ENCODE measurements around the gene MAPT. TPM values are rescaled to one million over a fixed set of nuclear protein-coding genes. Genes with fewer than 3 reads are reported as not detected.

The MAPT gene
- total and polyA plus RNA-seq, 7 experiments from 2014 or later, result 0.12 to 1.3 (median 0.80) TPM

DNA sequence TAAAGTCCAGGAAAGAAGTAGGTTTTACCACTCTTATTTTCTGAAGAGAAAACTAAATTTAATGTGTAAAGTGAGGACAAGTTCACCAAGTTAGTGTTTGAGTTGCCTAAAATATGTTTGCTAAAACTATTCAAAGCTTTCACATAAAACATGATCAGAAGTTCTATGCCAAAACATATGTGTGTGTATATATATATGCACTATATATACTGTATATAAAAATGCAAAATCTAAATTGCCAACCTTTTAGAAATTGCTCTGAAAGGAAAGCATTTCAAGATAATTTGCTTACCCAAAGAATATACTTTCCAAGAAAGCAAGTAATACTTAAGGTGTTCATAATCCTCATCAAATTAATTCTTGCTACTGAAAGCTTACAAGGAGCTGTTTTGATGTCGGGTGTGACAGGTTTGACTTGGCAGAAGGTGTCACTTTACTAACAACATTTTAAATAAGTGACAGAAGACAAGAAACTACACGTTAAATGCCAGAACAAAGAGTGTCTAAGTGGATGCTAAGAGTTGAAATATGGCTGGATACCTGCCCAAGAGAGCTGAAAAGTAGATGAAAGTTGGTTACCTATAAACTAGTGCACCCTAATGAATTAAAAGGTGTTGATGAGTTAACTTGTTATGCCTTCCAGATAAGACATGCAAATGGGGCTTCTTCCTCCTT lies 72.4 kb downstream of the MAPT start:
- H3K27ac Mint-ChIP-seq, result no peak overlapping the region
- ChIA-PET POLR2A (no interaction called here), CTCF (interaction anchor here (0.7 kb wide), 1 partner anchor 307 kb away, joined by 3 read pairs; no protein-coding TSS in a partner anchor)
- no peaks in the 10 kb centered on the region for H3K4me1 Mint-ChIP-seq
- Histone ChIP-seq H3K9me3 (ENCODE audit: control insufficient read depth in 2 of 3, low read length in 3 of 3) (no peaks in the 10 kb centered on the region), H3K27me3 (ENCODE audit: control insufficient read depth in 2 of 2, insufficient read depth in 2 of 2, low read length in 2 of 2) (no peaks in the 10 kb centered on the region), H3K4me3 (ENCODE audit: low read length) (no peak overlapping the region), H3K36me3 (ENCODE audit: control insufficient read depth in 2 of 3, insufficient read depth in 3 of 3, low read length in 3 of 3) (no peaks in the 10 kb centered on the region), H3K27ac (ENCODE audit: low read depth, low read length) (no peak overlapping the region), H3K4me1 (ENCODE audit: control insufficient read depth in 2 of 2, insufficient read depth in 2 of 2, low read length in 2 of 2) (no peaks in the 10 kb centered on the region)
- intact Hi-C loops (cut with micrococcal nuclease), result no loop called here
- DNase-seq (no peak), ATAC-seq (no peak)
- H3K4me3 Mint-ChIP-seq, result no peak overlapping the region
- H3K27me3 Mint-ChIP-seq, result peaks cover 6 to 24% (median 16%) of the 10 kb centered on the region in 5 donors
- peaks cover 0 to 6% (median 0%) of the 10 kb centered on the region in 5 donors for H3K36me3 Mint-ChIP-seq
- H3K9me3 Mint-ChIP-seq, result peaks cover 0 to 4% (median 0%) of the 10 kb centered on the region in 11 donors

DNA sequence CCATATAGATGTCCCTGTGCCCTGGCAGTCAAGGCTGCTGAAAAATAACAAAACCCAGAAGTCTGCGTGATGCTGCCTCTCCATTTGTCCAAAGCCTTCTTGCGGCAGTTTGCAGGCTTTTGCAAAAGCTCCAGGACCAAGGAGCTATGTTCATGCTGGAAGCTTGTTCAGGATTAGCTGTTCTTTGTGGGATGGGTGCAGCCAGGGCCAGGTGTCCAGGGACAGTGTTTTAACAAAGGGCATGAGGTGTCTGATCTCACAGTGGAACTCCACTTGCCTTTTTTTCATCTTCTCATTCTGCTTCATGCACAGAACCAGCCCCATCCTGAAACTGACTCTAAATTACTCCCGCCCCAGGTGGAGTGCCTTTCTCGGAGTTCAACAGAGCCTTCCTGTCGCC lies 73.0 kb downstream of the MAPT start:
- Histone ChIP-seq H3K27me3 (ENCODE audit: control insufficient read depth in 2 of 2, insufficient read depth in 2 of 2, low read length in 2 of 2) (no peaks in the 10 kb centered on the region), H3K4me1 (ENCODE audit: control insufficient read depth in 2 of 2, insufficient read depth in 2 of 2, low read length in 2 of 2) (no peaks in the 10 kb centered on the region), H3K9me3 (ENCODE audit: control insufficient read depth in 2 of 3, low read length in 3 of 3) (no peaks in the 10 kb centered on the region), H3K27ac (ENCODE audit: low read depth, low read length) (no peak overlapping the region), H3K4me3 (ENCODE audit: low read length) (no peak overlapping the region), H3K36me3 (ENCODE audit: control insufficient read depth in 2 of 3, insufficient read depth in 3 of 3, low read length in 3 of 3) (no peaks in the 10 kb centered on the region)
- POLR2A ChIA-PET, result no interaction called here
- Mint-ChIP-seq H3K27me3 (peaks cover 6 to 24% (median 16%) of the 10 kb centered on the region in 5 donors), H3K36me3 (peaks cover 0 to 8% (median 0%) of the 10 kb centered on the region in 5 donors), H3K9me3 (peaks cover 0 to 6% (median under 1%) of the 10 kb centered on the region in 11 donors), H3K27ac (no peak overlapping the region), H3K4me3 (no peak overlapping the region), H3K4me1 (no peaks in the 10 kb centered on the region)
- CTCF ChIA-PET, result interaction anchor here (0.7 kb wide), 1 partner anchor 307 kb away, joined by 3 read pairs; no protein-coding TSS in a partner anchor
- ATAC-seq (no peak), DNase-seq (no peak)
- intact Hi-C loops (cut with micrococcal nuclease), result no loop called here

DNA sequence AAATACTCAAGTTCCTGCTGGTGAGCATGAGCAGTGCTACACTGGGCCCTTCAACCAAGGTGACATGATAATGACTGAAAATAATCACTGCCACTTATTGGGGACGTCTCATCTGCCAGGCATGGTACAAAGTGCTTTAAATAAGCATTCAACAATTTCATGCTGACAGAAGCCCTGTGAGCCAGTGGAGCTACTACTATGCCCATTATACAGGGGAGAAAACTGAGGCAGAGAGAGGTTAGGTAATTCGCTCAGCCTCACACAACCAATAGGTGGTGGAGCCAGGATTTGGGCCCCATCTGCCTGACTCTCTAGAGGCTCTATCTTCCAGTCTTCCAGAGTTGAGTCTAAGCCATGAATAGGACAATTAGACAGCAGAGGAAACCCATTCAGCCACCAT lies 74.4 kb downstream of the MAPT start:
- Histone ChIP-seq H3K36me3 (ENCODE audit: control insufficient read depth in 2 of 3, insufficient read depth in 3 of 3, low read length in 3 of 3) (no peaks in the 10 kb centered on the region), H3K4me3 (ENCODE audit: low read length) (no peak overlapping the region), H3K4me1 (ENCODE audit: control insufficient read depth in 2 of 2, insufficient read depth in 2 of 2, low read length in 2 of 2) (no peaks in the 10 kb centered on the region), H3K9me3 (ENCODE audit: control insufficient read depth in 2 of 3, low read length in 3 of 3) (no peaks in the 10 kb centered on the region), H3K27ac (ENCODE audit: low read depth, low read length) (no peak overlapping the region), H3K27me3 (ENCODE audit: control insufficient read depth in 2 of 2, insufficient read depth in 2 of 2, low read length in 2 of 2) (no peaks in the 10 kb centered on the region)
- Mint-ChIP-seq H3K27ac (no peak overlapping the region), H3K36me3 (peaks cover 0 to 9% (median 0%) of the 10 kb centered on the region in 5 donors), H3K4me1 (no peaks in the 10 kb centered on the region), H3K9me3 (peaks cover 0 to 10% (median 2%) of the 10 kb centered on the region in 11 donors), H3K4me3 (no peak overlapping the region), H3K27me3 (peaks cover 6 to 24% (median 16%) of the 10 kb centered on the region in 5 donors)
- intact Hi-C loops (cut with micrococcal nuclease), result no loop called here
- ChIA-PET CTCF (no interaction called here), POLR2A (no interaction called here)
- ATAC-seq, result no peak
- no peak for DNase-seq

DNA sequence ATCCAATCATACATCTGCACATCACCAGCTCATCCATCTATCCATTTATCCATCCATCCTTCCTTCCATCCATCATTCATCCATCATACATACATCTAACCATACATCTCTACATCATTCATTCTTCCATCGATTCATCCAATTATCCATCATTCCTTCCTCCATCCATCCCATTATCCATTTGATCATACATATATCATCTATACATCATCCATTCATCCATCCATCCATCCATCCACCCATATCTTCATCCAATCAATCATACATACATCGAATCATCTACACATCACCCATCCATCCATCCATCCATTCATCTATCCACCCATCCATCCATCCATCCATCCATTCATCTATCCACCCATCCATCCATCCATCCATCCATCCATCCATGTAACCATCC lies 75.4 kb downstream of the MAPT start:
- no peaks in the 10 kb centered on the region for H3K9me3 ChIP-seq (ENCODE audit: control insufficient read depth in 2 of 3, low read length in 3 of 3)
- Mint-ChIP-seq H3K4me3 (no peak overlapping the region), H3K9me3 (peaks cover 0 to 10% (median 2%) of the 10 kb centered on the region in 11 donors), H3K36me3 (peaks cover 0 to 9% (median 0%) of the 10 kb centered on the region in 5 donors), H3K4me1 (no peaks in the 10 kb centered on the region), H3K27ac (no peak overlapping the region), H3K27me3 (peaks cover 6 to 24% (median 16%) of the 10 kb centered on the region in 5 donors)
- CTCF ChIA-PET, result no interaction called here
- H3K36me3 ChIP-seq (ENCODE audit: control insufficient read depth in 2 of 3, insufficient read depth in 3 of 3, low read length in 3 of 3), result no peaks in the 10 kb centered on the region
- no peaks in the 10 kb centered on the region for H3K4me1 ChIP-seq (ENCODE audit: control insufficient read depth in 2 of 2, insufficient read depth in 2 of 2, low read length in 2 of 2)
- H3K27me3 ChIP-seq (ENCODE audit: control insufficient read depth in 2 of 2, insufficient read depth in 2 of 2, low read length in 2 of 2), result no peaks in the 10 kb centered on the region
- ATAC-seq (no peak), DNase-seq (no peak)
- POLR2A ChIA-PET, result no interaction called here
- H3K4me3 ChIP-seq (ENCODE audit: low read length), result no peak overlapping the region
- intact Hi-C loops (cut with micrococcal nuclease), result no loop called here
- H3K27ac ChIP-seq (ENCODE audit: low read depth, low read length), result no peak overlapping the region

DNA sequence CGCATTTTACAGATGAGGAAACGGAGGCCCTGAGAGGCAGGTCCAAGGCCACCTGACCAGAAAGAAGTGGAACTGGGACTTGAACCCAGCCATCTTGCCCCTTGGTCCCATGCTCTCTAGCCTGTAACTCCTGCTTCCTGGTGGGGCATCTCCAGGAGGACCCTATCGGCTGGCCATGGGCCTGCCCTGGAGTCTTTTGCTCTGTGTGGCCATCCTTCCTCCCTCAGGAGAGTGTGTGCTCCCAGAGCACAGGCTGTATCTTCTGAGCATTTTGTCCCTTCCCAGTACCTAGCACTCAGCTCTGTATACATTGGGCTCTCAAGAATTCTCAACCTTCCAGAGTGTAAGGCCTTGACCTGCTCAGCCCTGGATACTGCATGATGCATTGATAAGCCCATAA lies 76.3 kb downstream of the MAPT start:
- H3K27ac Mint-ChIP-seq, result no peak overlapping the region
- H3K4me3 Mint-ChIP-seq, result no peak overlapping the region
- H3K27me3 Mint-ChIP-seq, result peaks cover 6 to 23% (median 16%) of the 10 kb centered on the region in 5 donors
- no peak overlapping the region for H3K4me3 ChIP-seq (ENCODE audit: low read length)
- no peaks in the 10 kb centered on the region for H3K4me1 Mint-ChIP-seq
- peaks cover 0 to 10% (median 2%) of the 10 kb centered on the region in 11 donors for H3K9me3 Mint-ChIP-seq
- H3K36me3 Mint-ChIP-seq, result peaks cover 0 to 9% (median 0%) of the 10 kb centered on the region in 5 donors
- H3K9me3 ChIP-seq (ENCODE audit: control insufficient read depth in 2 of 3, low read length in 3 of 3), result no peaks in the 10 kb centered on the region
- H3K4me1 ChIP-seq (ENCODE audit: control insufficient read depth in 2 of 2, insufficient read depth in 2 of 2, low read length in 2 of 2), result no peaks in the 10 kb centered on the region
- POLR2A ChIA-PET, result no interaction called here
- no peak overlapping the region for H3K27ac ChIP-seq (ENCODE audit: low read depth, low read length)
- ATAC-seq, result no peak
- no peaks in the 10 kb centered on the region for H3K27me3 ChIP-seq (ENCODE audit: control insufficient read depth in 2 of 2, insufficient read depth in 2 of 2, low read length in 2 of 2)
- intact Hi-C loops (cut with micrococcal nuclease), result no loop called here
- no peaks in the 10 kb centered on the region for H3K36me3 ChIP-seq (ENCODE audit: control insufficient read depth in 2 of 3, insufficient read depth in 3 of 3, low read length in 3 of 3)
- CTCF ChIA-PET, result no interaction called here
- DNase-seq, result no peak

DNA sequence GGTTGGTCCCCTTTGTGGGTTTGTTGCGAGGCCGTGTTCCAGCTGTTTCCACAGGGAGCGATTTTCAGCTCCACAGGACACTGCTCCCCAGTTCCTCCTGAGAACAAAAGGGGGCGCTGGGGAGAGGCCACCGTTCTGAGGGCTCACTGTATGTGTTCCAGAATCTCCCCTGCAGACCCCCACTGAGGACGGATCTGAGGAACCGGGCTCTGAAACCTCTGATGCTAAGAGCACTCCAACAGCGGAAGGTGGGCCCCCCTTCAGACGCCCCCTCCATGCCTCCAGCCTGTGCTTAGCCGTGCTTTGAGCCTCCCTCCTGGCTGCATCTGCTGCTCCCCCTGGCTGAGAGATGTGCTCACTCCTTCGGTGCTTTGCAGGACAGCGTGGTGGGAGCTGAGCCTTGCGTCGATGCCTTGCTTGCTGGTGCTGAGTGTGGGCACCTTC lies 77.4 kb downstream of the MAPT start:
- no peak for DNase-seq
- Histone ChIP-seq H3K4me3 (ENCODE audit: low read length) (no peak overlapping the region), H3K9me3 (ENCODE audit: control insufficient read depth in 2 of 3, low read length in 3 of 3) (no peaks in the 10 kb centered on the region), H3K27me3 (ENCODE audit: control insufficient read depth in 2 of 2, insufficient read depth in 2 of 2, low read length in 2 of 2) (no peaks in the 10 kb centered on the region), H3K27ac (ENCODE audit: low read depth, low read length) (no peak overlapping the region), H3K4me1 (ENCODE audit: control insufficient read depth in 2 of 2, insufficient read depth in 2 of 2, low read length in 2 of 2) (no peaks in the 10 kb centered on the region), H3K36me3 (ENCODE audit: control insufficient read depth in 2 of 3, insufficient read depth in 3 of 3, low read length in 3 of 3) (no peaks in the 10 kb centered on the region)
- Mint-ChIP-seq H3K36me3 (peaks cover 0 to 9% (median 0%) of the 10 kb centered on the region in 5 donors), H3K4me1 (no peaks in the 10 kb centered on the region), H3K9me3 (peaks cover 0 to 10% (median 2%) of the 10 kb centered on the region in 11 donors), H3K27me3 (peaks cover 6 to 18% (median 12%) of the 10 kb centered on the region in 5 donors), H3K27ac (no peak overlapping the region), H3K4me3 (no peak overlapping the region)
- intact Hi-C loops (cut with micrococcal nuclease), result no loop called here
- ChIA-PET POLR2A (no interaction called here), CTCF (no interaction called here)
- ATAC-seq, result no peak

DNA sequence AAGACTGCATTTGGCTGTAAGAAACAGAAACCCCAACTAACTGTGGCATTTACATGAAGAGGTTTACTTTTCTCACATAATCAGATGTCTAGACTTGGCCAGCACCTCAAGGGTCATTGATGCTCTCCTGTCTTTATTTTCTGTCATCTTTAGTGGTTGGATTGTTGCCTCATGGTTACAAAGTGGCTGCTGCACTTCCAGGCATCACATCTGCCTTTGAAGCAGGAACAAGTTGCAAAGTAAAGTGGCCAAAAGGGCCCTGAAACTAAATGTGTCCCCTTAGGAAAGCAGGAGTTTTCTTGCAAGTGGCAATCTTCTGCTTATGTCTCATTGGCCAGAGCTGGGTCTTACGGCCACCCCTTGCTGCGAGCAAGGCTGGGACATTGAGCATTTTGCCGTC lies 78.2 kb downstream of the MAPT start:
- no peaks in the 10 kb centered on the region for H3K9me3 ChIP-seq (ENCODE audit: control insufficient read depth in 2 of 3, low read length in 3 of 3)
- Mint-ChIP-seq H3K9me3 (peaks cover 0 to 10% (median 2%) of the 10 kb centered on the region in 11 donors), H3K4me3 (no peak overlapping the region), H3K36me3 (peaks cover 0 to 9% (median 0%) of the 10 kb centered on the region in 5 donors), H3K4me1 (no peaks in the 10 kb centered on the region), H3K27me3 (peaks cover 5 to 17% (median 12%) of the 10 kb centered on the region in 5 donors), H3K27ac (no peak overlapping the region)
- H3K4me3 ChIP-seq (ENCODE audit: low read length), result no peak overlapping the region
- DNase-seq, result no peak
- no peaks in the 10 kb centered on the region for H3K4me1 ChIP-seq (ENCODE audit: control insufficient read depth in 2 of 2, insufficient read depth in 2 of 2, low read length in 2 of 2)
- intact Hi-C loops (cut with micrococcal nuclease), result no loop called here
- no peaks in the 10 kb centered on the region for H3K36me3 ChIP-seq (ENCODE audit: control insufficient read depth in 2 of 3, insufficient read depth in 3 of 3, low read length in 3 of 3)
- CTCF ChIA-PET, result no interaction called here
- POLR2A ChIA-PET, result no interaction called here
- no peak for ATAC-seq
- no peak overlapping the region for H3K27ac ChIP-seq (ENCODE audit: low read depth, low read length)
- H3K27me3 ChIP-seq (ENCODE audit: control insufficient read depth in 2 of 2, insufficient read depth in 2 of 2, low read length in 2 of 2), result no peaks in the 10 kb centered on the region

Measured in naive thymus-derived CD4-positive, alpha-beta T cell (primary cell).